Activated T-helper 9 cell treated with anti-CD3 and anti-CD28 coated beads, Interleukin-2, amount 50 U/mL, for 16 hours (primary cell): ENCODE data around the gene CHRDL2.

Source experiments
- DNase-seq: peaks from one replicate; pipeline ENCODE4 v3.0.0-alpha.2; 2020; ENCODE audit warnings: low read depth

The CHRDL2 gene

GRCh38 chr11:74710281-74710938 lies 20.8 kb downstream of the CHRDL2 start:
- DNase-seq: no peak

- no peak for DNase-seq
These were observed 22.1 kb downstream of the CHRDL2 start for GRCh38 chr11:74709175-74709574.

- DNase-seq: no peak
These were observed 23.4 kb downstream of the CHRDL2 start for GRCh38 chr11:74707602-74708510.

- DNase-seq: no peak
These were observed 24.0 kb downstream of the CHRDL2 start for GRCh38 chr11:74707182-74707581.

GRCh38 chr11:74703211-74703610 lies 28.0 kb downstream of the CHRDL2 start:
- DNase-seq: no peak

- DNase-seq: peak; percentile 26
These were observed 28.7 kb downstream of the CHRDL2 start for GRCh38 chr11:74702383-74703007.

GRCh38 chr11:74701351-74701750 lies 29.9 kb downstream of the CHRDL2 start:
- no peak for DNase-seq

GRCh38 chr11:74699615-74700396 lies 31.4 kb downstream of the CHRDL2 start:
- DNase-seq: no peak

- no peak for DNase-seq
These were observed 33.5 kb downstream of the CHRDL2 start for GRCh38 chr11:74697722-74698121.

- no peak for DNase-seq
These were observed 34.1 kb downstream of the CHRDL2 start for GRCh38 chr11:74696939-74697675.

GRCh38 chr11:74696500-74696899 lies 34.7 kb downstream of the CHRDL2 start:
- no peak for DNase-seq

GRCh38 chr11:74695705-74696280 lies 35.4 kb downstream of the CHRDL2 start:
- no peak for DNase-seq

- no peak for DNase-seq
These were observed 36.9 kb downstream of the CHRDL2 start for GRCh38 chr11:74694136-74694930.

GRCh38 chr11:74693531-74693930 lies 37.7 kb downstream of the CHRDL2 start:
- no peak for DNase-seq

- DNase-seq: no peak
These were observed 39.5 kb downstream of the CHRDL2 start for GRCh38 chr11:74691755-74692154.

- no peak for DNase-seq
These were observed 41.6 kb downstream of the CHRDL2 start for GRCh38 chr11:74689666-74690065.

GRCh38 chr11:74687237-74688023 lies 43.8 kb downstream of the CHRDL2 start:
- DNase-seq: no peak

- no peak for DNase-seq
These were observed 44.4 kb downstream of the CHRDL2 start for GRCh38 chr11:74686792-74687191.

- DNase-seq: no peak
These were observed 45.3 kb downstream of the CHRDL2 start for GRCh38 chr11:74685905-74686304.
